ENCODE results near the gene OSBPL9. TPM values are rescaled to one million over a fixed set of nuclear protein-coding genes. Genes with fewer than 3 reads are reported as not detected.

Gene OSBPL9
- total RNA-seq, 1 experiment from 2014 or later = 188 TPM

DNA sequence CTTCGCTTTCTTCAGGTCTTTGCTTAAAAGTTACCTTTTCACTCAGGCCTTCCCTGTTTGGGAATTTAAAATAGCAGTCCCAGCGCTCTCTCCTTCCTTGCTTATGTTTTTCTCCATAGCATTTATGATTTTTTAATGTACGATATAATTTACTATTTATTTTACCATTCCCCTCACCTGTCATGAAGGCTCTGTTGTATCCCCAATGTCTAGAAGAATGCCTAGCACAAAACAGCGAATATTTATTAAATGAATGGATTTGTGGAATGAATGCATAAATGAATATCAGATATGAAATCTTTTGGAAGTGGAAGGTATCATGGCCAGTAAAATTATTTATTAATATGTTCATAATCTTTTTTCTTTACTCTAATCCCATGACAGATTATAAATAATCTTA is 402 bp upstream of the OSBPL9 start:
- intact Hi-C loops (cut with micrococcal nuclease; ENCODE audit: unreplicated experiment) = loop anchor here (2.0 kb wide), 1 partner anchor 54 kb away; no protein-coding TSS in a partner anchor
- peaks cover 17% of the 10 kb centered on the region; the same call in 1 of the 2 replicates for H3F3A ChIP-seq (ENCODE audit: insufficient read depth, low read depth)
- no peak overlapping the region for H2AFZ ChIP-seq
- H3K36me3 ChIP-seq (ENCODE audit: low read depth) = peaks cover 7% of the 10 kb centered on the region; the same call in 1 of the 2 replicates
- H3K27me3 ChIP-seq (ENCODE audit: insufficient read depth, low read depth) = no peaks in the 10 kb centered on the region
- CTCF ChIA-PET = no interaction called here
- no peak for DNase-seq
- H3K9me3 ChIP-seq (ENCODE audit: insufficient read depth, low read depth) = no peaks in the 10 kb centered on the region
- H3K9me2 ChIP-seq (ENCODE audit: insufficient read depth) = no peaks in the 10 kb centered on the region
- peaks cover 56% of the 10 kb centered on the region for H3K4me1 ChIP-seq (replicated peaks; ENCODE audit: insufficient read depth)
- POLR2A ChIA-PET (ENCODE audit: unreplicated experiment) = interaction anchor here (0.7 kb wide), 1 partner anchor 133 kb away, joined by 5 read pairs; no protein-coding TSS in a partner anchor
- H3K4me3 ChIP-seq = peak overlapping the region; percentile 80; the same call in 1 of the 2 replicates
- no TSS peak for BruUV-seq (replicated peaks)
- peaks cover 46% of the 10 kb centered on the region for H3K79me2 ChIP-seq (ENCODE audit: low read depth)
- TF ChIP-seq, protein P1, sequence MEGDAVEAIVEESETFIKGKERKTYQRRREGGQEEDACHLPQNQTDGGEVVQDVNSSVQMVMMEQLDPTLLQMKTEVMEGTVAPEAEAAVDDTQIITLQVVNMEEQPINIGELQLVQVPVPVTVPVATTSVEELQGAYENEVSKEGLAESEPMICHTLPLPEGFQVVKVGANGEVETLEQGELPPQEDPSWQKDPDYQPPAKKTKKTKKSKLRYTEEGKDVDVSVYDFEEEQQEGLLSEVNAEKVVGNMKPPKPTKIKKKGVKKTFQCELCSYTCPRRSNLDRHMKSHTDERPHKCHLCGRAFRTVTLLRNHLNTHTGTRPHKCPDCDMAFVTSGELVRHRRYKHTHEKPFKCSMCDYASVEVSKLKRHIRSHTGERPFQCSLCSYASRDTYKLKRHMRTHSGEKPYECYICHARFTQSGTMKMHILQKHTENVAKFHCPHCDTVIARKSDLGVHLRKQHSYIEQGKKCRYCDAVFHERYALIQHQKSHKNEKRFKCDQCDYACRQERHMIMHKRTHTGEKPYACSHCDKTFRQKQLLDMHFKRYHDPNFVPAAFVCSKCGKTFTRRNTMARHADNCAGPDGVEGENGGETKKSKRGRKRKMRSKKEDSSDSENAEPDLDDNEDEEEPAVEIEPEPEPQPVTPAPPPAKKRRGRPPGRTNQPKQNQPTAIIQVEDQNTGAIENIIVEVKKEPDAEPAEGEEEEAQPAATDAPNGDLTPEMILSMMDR (conservative IDR thresholded peaks at IDR 0.05) = no peak
- no peak for TF ChIP-seq EZH2 (IDR thresholded peaks at IDR 0.05; ENCODE audit: low read depth)
- H3K27ac ChIP-seq = no peak overlapping the region
- no peaks in the 10 kb centered on the region for H4K20me1 ChIP-seq (ENCODE audit: insufficient read depth)
- H3K4me2 ChIP-seq = peak overlapping the region; percentile 71

GRCh38 chr1:51618715-51619114 is 1.8 kb downstream of the OSBPL9 start:
- no TSS peak for BruUV-seq (replicated peaks)
- peak overlapping the region; percentile 97 for H3K4me2 ChIP-seq
- H3K27me3 ChIP-seq (ENCODE audit: insufficient read depth, low read depth) = no peaks in the 10 kb centered on the region
- CTCF ChIA-PET = no interaction called here
- TF ChIP-seq, protein P1 (conservative IDR thresholded peaks at IDR 0.05) = no peak
- H2AFZ ChIP-seq = no peak overlapping the region; the same call in 1 of the 2 replicates
- peak overlapping the region; percentile 53 for H3K27ac ChIP-seq
- no peaks in the 10 kb centered on the region for H4K20me1 ChIP-seq (ENCODE audit: insufficient read depth)
- peaks cover 60% of the 10 kb centered on the region for H3K4me1 ChIP-seq (replicated peaks; ENCODE audit: insufficient read depth)
- peaks cover 68% of the 10 kb centered on the region for H3K79me2 ChIP-seq (ENCODE audit: low read depth)
- peaks cover 7% of the 10 kb centered on the region; the same call in 1 of the 2 replicates for H3K36me3 ChIP-seq (ENCODE audit: low read depth)
- H3K9me3 ChIP-seq (ENCODE audit: insufficient read depth, low read depth) = no peaks in the 10 kb centered on the region
- intact Hi-C loops (cut with micrococcal nuclease; ENCODE audit: unreplicated experiment) = no loop called here
- peak overlapping the region; percentile 80 for H3K4me3 ChIP-seq
- no peak for DNase-seq
- no peaks in the 10 kb centered on the region for H3K9me2 ChIP-seq (ENCODE audit: insufficient read depth)
- peaks cover 26% of the 10 kb centered on the region; the same call in 1 of the 2 replicates for H3F3A ChIP-seq (ENCODE audit: insufficient read depth, low read depth)
- POLR2A ChIA-PET (ENCODE audit: unreplicated experiment) = no interaction called here

DNA sequence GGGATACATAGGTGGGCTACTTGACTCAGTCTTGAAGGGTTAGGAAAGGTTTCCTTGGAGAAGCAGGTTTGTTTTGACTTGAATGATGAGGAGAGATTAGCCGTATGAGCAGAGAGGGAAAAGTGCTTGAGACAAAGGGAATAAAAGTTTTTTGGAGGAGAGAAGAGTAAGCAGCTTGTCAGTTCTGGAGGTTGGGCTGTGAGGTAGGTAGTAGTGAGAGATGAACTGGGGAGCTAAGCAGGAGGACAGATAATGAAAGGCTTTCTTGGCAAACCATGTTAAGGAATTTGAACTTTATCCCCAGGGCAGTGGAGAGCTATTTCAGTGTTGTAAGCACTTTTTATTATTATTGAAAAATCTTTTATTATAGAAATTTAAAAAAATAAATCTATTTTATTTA is 3.6 kb downstream of the OSBPL9 start:
- ChIA-PET CTCF (no interaction called here), POLR2A (ENCODE audit: unreplicated experiment) (interaction anchor here (0.6 kb wide), 1 partner anchor 149 kb away, joined by 3 read pairs; no protein-coding TSS in a partner anchor)
- H4K20me1 ChIP-seq (ENCODE audit: insufficient read depth) = no peaks in the 10 kb centered on the region
- no TSS peak for BruUV-seq (replicated peaks)
- peak overlapping the region; percentile 97 for H3K4me2 ChIP-seq
- no peak overlapping the region for H2AFZ ChIP-seq
- peak overlapping the region; percentile 80 for H3K4me3 ChIP-seq
- TF ChIP-seq EZH2 (IDR thresholded peaks at IDR 0.05; ENCODE audit: low read depth) = no peak
- TF ChIP-seq, protein P1 (conservative IDR thresholded peaks at IDR 0.05) = no peak
- no peaks in the 10 kb centered on the region for H3K27me3 ChIP-seq (ENCODE audit: insufficient read depth, low read depth)
- H3K36me3 ChIP-seq (ENCODE audit: low read depth) = peaks cover 9% of the 10 kb centered on the region
- H3K9me3 ChIP-seq (ENCODE audit: insufficient read depth, low read depth) = peaks cover 4% of the 10 kb centered on the region; the same call in 1 of the 2 replicates
- H3K27ac ChIP-seq = peak overlapping the region; percentile 53
- H3K79me2 ChIP-seq (ENCODE audit: low read depth) = peaks cover 85% of the 10 kb centered on the region
- no peak for DNase-seq
- peaks cover 68% of the 10 kb centered on the region for H3K4me1 ChIP-seq (replicated peaks; ENCODE audit: insufficient read depth)
- intact Hi-C loops (cut with micrococcal nuclease; ENCODE audit: unreplicated experiment) = loop anchor here (5.0 kb wide), 3 partner anchors 42 to 147 kb away; no protein-coding TSS in a partner anchor
- no peaks in the 10 kb centered on the region for H3K9me2 ChIP-seq (ENCODE audit: insufficient read depth)
- H3F3A ChIP-seq (ENCODE audit: insufficient read depth, low read depth) = peaks cover 28% of the 10 kb centered on the region; the same call in 1 of the 2 replicates
